ENCODE data around the gene SLC39A5.

The SLC39A5 gene

DNA sequence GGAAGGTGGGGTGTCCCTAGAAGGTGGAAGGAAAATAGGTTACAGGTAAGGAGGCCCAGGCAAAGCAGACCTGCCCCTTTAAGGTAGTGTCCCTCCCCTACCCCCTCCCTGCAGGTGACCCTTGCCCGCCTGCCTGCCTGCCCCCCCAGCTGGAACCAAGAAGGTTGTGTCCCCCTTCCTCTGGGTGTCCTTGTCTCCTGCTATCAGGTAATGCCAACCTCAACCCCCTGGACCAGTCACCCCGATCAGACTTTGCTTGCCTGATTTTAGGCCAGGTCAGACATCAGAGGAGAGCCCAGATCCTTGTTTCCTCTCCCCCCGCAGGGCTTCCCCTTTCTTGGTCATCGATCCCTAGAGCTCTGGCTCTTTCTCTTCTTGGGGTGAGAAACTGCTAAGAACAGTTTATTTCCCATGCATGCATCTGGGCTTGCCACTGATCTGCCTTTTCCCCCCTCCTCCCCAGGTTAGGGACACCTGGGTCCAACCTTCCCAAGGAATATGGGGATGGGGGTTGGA, at the start of gene SLC39A5:
TSS of gene SLC39A5 (plus strand) at position 136 of the 516 bp plus-strand sequence. CDS start 1,224 bp downstream, outside the sequence.
- no peak within 1 kb of the TSS for H3K27ac ChIP-seq
- DNase-seq (ENCODE audit: low spot score): no peak
- H3K4me3 ChIP-seq: no peak within 1 kb of the TSS
- TF ChIP-seq, protein P1, sequence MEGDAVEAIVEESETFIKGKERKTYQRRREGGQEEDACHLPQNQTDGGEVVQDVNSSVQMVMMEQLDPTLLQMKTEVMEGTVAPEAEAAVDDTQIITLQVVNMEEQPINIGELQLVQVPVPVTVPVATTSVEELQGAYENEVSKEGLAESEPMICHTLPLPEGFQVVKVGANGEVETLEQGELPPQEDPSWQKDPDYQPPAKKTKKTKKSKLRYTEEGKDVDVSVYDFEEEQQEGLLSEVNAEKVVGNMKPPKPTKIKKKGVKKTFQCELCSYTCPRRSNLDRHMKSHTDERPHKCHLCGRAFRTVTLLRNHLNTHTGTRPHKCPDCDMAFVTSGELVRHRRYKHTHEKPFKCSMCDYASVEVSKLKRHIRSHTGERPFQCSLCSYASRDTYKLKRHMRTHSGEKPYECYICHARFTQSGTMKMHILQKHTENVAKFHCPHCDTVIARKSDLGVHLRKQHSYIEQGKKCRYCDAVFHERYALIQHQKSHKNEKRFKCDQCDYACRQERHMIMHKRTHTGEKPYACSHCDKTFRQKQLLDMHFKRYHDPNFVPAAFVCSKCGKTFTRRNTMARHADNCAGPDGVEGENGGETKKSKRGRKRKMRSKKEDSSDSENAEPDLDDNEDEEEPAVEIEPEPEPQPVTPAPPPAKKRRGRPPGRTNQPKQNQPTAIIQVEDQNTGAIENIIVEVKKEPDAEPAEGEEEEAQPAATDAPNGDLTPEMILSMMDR (IDR thresholded peaks at IDR 0.05): no peak

- TF ChIP-seq, protein P1 (IDR thresholded peaks at IDR 0.05): no peak
- no peak for DNase-seq (ENCODE audit: low spot score)
- no peak overlapping the region for H3K27ac ChIP-seq
Observed at GRCh38 chr12:56186957-56187356, 42.9 kb upstream of the SLC39A5 start.

DNA sequence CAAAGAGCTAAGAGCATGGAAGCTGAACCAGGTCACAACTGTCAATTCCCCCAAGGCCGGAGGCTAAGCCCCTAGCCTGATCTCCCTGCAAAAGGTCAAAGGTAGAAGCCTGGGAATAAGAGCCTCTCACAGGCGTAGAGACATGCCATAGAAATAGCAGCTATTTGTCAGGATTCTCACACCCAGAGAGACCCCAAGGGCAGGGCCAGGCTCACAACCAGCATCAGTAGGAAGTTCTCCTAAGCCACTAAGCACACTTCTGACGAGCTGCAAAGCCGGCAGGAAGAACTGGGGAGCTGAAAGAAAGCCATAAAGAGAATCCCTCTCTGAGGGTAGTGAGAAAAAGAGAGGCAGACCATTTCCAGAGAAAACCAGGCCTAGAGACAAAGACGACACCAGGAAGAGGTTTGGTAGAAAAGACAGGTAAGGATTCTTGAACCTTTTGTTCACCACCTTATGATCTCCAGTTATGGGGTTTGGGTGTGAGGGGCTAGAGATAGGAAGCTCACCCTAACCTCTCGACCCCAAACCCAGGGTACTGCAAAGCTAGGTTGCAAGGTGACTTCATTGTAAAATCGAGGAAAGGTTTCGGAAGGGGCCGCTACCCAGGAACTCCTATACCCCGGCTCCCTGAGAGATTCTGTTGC, 41.6 kb upstream of the SLC39A5 start:
- peak overlapping the region; percentile 86 for H3K4me3 ChIP-seq
- no peak for DNase-seq (ENCODE audit: low spot score)
- TF ChIP-seq, protein P1 (IDR thresholded peaks at IDR 0.05): no peak
- H3K27ac ChIP-seq: peak overlapping the region; percentile 82 to 95

More at GRCh38 chr12:56186957-56187356, 42.9 kb upstream of the SLC39A5 start:
- no peak overlapping the region for H3K4me3 ChIP-seq

DNA sequence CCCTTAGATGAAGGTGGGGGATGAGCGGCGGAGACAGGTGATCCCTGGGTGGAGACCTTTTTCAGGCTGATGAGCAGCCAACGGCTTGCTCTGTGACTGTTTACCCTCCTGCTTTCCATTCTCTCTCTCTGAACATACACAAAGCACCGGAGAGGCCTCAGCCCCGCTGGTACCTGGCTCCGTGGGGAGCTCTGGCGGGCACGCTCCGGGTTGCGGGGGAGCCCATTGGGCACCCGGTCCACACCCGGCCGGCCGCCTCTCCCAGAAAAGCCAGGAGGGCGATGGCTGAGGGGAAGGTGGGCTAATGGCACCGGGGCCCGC, 41.1 kb upstream of the SLC39A5 start:
- peak overlapping the region; percentile 82 to 95 for H3K27ac ChIP-seq
- TF ChIP-seq, protein P1 (IDR thresholded peaks at IDR 0.05): no peak

DNA sequence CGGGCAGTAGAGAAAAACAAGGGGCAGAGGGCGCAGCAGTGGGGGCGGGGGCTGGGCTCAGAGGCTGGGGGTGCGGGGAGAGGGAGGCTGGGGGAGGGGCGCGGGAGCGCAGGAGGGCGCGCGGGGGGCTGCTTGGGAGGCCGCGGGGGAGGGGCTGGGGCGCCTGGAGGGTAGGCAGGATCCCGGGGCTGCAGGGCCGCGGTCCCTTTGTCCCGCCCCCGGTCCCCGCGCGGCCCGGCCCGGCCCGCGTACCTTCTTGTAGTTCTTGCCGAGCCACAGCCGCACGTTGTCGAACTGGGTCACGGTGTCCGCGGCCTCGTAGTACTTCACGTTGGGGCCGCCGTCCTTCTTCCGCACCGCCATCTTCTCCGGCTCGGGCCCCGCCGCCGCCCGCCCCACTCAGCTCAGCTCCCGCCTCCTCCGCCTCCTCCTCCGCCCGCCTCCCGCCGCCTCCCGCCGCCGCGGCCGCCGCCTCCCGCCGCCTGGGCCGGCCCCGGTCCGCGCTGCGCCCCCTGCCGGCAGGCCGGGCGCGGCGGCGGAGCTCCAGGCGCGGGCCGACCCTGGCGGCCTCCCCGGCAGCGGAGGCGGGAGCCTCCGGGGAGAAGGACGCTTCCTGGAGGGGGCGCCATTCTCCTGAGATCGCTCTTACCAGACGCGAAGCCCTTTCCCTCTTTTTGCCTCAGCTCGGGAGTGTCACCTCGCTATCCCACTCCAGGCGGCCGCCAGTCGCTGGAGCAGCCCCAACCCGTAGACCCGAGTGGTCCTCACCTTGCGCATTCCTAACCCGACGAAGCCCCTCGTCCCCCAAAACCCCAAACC, 40.5 kb upstream of the SLC39A5 start, which contains the start of gene SMARCC2:
TSS of gene SMARCC2 (minus strand) at position 385 of the 819 bp plus-strand sequence. CDS start at position 363, 22 bp downstream.
- peak within 1 kb of the TSS; percentile 86 for H3K4me3 ChIP-seq
- peak; percentile 92 for DNase-seq (ENCODE audit: low spot score)
- peak within 1 kb of the TSS; percentile 89 to 95 for H3K27ac ChIP-seq
- TF ChIP-seq, protein P1 (IDR thresholded peaks at IDR 0.05): peak; percentile 52

More for the DNA sequence above, 41.1 kb upstream of the SLC39A5 start:
- peak overlapping the region; percentile 86 for H3K4me3 ChIP-seq
- DNase-seq (ENCODE audit: low spot score): no peak

GRCh38 chr12:56189918-56190694, 39.7 kb upstream of the SLC39A5 start:
- DNase-seq (ENCODE audit: low spot score): peak; percentile 89
- Histone ChIP-seq H3K4me3 (peak overlapping the region; percentile 86), H3K27ac (peak overlapping the region; percentile 89 to 95)
- TF ChIP-seq, protein P1 (IDR thresholded peaks at IDR 0.05): peak; percentile 17

Measured in coronary artery (tissue), 2 donors.